Stimulated activated CD8-positive, alpha-beta memory T cell treated with anti-CD3 and anti-CD28 coated beads, Interleukin-12 subunit alpha, Interleukin-12 subunit beta, amount 100 ng/mL, for 24 hours (primary cell): Measurements from ENCODE around the gene EEFSEC.

Experiments
- DNase-seq: peaks from one replicate; pipeline ENCODE4 v3.0.0-alpha.2; 2020; ENCODE audit errors: extremely low read depth

Gene EEFSEC

DNA sequence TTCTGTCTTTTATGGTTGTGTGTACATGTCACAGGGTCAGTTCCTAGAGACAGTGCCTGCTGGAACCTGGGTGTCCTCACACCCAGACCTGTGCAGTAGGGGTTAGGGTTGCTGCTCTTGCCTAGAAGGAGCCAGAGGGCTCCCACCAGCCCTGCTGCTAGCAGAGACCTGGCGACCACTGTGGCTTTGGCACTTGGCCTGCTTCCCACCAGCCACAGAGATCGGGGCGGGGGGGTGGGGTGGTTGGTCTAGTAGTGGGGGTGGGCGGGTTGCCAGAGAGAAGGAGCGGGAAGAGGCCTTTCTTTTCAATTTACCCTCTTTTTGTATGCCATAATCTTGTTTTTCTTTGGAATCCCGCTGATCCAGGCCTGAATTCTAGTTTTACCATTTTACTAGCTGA, 29.4 kb downstream of the EEFSEC start:
- DNase-seq = no peak

DNA sequence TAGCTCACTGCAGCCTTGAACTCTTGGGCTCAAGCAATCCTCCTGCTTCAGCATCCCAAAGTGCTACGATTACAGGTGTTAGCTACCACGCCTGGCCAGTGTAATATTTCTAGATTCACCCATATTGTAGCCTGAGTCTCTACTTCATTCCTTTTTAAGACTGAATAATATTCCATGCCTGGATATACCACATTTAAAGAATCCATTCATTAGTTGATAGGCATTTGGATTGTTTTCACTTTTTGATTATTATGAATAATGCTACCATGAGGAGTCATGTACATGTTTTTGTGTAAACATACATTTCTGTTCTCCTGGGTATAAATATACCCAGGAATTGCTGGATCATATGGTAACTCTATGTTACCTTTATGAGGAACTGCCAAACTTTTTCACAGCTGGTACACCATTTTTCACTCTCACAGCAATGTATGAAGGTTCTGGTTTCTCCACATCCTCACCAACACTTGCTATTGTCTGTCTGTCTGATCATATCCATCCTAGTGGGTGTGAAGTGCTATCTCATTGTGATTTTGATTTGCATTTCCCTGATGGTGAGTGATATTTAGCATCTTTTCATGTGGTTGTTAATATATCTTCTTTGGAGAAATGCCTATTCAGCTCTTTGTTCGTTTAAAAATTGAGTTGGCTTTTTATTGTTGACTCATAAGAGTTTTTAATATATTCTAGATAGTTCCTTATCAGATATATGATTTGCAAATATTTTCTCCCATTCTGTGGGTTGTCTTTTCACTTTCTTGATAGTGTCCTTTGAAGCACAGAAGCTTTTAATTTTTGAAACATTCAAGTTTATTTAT, 32.6 kb downstream of the EEFSEC start:
- DNase-seq = no peak

DNA sequence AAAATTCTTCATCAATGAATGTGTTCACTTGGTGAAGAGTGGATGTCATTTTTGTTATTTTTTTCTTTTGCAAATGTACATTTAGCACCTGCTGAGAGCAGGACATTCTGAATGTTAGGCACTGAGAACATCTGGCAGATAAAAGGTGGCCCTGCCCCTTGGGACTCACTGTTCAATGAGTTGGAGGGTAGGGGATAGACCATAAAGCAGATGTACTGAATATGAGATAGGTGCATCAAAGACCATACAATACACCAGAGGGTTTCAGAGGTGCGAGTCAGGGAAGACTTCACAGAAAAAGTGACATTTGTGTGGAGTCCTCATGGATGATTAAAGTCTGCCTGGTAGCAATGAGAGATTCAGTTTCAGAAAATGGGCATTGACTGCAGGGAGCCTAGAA, 34.2 kb downstream of the EEFSEC start:
- no peak for DNase-seq

DNA sequence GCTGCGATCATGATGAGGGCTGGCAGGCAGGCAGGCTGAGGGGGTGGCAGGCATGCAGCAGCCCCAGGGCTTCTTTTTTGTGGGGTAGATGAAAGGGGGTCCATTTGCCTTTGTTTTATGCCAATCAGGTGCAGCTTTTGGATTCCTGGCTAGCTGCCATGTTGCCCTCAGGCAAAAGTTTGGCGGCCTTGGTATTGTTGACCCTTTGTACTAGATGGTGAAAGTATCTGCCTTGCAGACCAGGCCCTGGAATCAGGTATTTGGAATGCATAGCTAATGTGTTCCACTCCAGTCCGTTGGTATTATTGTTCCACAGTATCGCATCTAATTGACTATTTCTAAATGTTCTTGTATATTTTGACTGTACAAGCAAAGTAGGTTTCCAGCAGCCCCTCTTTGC, 35.0 kb downstream of the EEFSEC start:
- no peak for DNase-seq

DNA sequence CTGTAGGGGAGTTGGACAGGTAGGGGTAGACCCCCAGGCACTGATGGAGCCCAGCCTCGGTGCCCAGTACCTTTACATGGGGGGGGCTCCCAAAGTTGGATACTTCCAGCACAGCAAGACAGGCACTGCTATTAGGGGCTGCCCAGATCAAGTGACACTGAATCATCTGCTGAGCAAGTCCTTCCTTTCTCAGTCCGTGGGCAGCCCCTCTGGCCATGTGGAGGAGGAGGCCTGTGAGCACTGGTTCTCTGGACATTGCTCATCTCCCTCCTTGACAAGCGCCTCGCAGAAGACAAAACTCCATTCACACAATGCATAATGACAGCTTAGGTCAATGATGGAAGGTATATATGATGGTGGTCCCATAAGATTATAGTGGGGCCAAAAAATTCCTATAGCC, 35.7 kb downstream of the EEFSEC start:
- no peak for DNase-seq

DNA sequence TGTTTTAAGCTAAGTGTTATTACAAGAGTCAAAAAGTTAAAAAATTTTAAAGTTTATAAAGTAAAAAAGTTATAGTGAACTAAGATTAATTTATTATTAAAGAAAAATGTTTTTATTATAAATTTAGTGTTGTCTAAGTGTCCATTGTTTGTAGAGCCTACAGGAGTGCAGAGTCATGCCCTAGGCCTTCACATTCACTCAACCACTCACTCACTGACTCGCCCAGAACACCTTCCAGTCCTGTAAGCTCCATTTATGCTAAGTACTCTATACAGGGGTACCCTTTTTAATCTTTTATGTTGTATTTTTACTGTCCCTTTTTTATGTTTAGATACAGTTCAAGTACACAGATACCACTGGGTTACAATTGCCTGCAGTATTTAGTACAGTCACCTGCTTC, 37.2 kb downstream of the EEFSEC start:
- DNase-seq = no peak

DNA sequence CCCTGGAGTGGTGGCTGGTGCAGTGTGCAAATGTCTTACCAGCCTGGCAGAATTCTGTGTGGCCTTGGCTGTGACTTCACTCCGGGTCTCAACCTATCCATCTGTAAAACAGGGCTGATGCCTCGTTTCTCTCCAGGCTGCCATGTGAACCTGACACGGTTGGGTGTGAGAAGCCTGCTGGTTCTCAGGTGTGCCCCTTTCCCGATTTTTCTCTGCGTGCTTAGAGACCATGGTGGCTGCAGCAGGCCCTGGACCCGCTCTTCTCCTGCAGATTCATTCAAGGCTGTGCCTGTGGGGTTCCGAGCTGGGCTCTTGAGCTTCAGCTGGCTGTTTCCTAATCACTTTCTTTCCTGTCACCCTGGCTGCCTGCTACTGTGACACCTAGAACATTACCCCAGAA, 38.9 kb downstream of the EEFSEC start:
- DNase-seq = no peak

DNA sequence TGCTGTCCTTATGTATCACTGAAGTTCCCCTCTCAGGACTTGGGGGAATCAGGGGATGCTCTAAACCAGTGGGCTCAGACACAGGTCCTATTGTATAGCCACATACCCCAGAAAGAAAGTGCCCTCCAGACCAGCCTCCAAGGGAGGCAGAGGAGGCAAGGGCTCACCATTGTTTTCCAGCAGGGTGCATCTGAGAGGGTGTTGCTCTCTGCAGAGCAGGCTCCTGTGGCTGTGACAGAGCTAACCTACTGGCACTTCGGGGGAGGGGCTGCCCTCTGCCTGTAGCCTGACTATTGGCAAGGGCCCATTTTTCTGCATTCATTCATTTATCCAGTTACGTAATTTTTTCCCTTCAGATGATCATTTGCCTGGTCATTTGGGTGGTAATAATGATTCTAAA, 39.9 kb downstream of the EEFSEC start:
- no peak for DNase-seq

DNA sequence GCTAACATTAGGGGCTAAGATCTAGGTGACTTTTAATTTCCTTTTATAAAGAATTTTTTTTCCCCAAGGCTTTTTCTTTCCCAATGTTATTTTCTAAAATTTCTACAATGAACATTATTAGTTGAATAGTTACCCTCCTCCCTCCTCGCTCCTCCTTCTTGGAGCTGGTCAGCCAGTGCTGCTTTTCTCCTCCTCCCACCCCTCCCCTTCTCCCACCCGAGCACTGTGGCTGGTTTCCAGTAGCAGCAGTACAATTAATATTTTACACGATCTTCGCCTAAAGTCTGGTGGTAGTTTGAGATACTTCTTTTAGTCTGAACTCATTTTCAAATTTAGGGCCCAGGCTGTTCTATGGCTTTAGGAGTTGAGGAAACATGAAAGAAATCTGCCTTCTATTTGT, 41.6 kb downstream of the EEFSEC start:
- no peak for DNase-seq

DNA sequence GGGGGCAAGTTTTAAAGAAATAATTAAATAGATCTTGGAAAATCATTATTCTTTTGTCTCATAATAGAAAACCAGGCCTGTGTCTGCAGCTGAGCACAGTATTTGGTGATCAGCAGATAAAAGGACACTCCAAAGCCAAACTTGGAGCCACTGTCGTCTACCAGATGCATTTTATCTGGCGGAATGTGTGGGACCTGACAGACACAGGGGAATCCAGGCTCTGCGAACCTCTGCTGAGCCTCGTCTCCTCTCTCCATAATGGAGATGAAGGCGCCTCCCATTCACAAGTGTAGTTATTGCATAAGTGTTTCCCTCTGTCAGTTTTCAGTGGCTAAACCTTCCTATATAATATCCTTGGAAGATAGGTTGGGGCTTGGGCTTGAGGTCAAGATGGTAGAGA, 42.1 kb downstream of the EEFSEC start:
- DNase-seq = no peak

DNA sequence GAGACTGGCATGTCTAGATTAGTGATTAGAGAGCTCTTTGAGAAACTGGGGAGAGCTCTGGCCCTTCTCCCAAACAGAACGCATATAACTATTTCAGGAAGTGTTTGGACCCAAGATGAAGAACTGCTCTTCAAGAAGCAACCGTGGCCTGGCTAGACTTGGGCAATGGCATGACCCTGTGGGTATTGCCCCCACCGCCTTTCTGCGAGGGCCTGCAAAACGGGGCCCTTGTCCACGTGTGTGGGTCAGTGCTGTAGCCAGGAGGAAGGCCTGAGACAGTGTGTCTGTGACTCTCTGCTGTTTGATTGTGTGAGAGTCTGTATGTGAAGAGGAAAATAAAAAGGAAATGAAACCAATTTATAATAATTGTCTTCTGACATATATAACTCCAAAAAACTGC, 42.5 kb downstream of the EEFSEC start:
- DNase-seq = no peak

DNA sequence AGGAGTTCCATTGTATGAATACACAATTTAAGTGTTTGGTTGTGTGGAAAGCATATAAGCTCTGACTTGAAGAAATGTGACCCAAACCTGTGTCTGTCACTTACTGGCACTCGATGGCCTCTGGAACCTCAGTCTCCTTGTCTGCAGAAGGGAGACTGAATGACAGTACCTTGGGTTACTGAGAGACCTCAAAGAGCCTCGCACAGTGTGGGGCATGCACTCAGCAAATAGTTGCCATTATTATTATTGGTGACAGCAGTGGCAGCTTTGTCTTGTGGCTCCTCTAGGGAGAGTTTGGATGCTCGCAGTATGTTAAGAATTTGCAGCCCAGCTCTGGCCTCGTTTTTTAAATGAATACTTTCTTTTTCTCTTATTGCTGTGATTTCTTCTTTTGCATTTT, 43.4 kb downstream of the EEFSEC start:
- DNase-seq = no peak

DNA sequence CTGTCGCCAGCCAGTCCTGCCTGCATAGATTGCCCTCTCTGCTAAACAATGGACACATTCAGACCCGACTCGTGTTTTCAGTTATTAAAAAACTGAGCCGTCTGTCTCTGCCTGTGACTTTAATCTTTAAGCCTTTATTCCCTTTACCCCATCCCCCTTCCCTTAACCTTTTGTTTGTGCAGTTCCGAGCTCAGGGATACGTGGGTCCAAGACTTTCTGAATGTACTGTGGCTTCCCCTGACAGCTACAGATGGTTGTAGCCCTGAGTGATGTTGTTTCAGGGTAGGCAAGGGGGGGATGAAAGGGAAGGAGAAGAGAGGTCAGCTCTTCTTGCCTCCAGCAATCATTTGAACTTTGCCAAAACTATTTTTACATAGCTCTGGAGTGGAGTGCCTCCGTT, 44.6 kb downstream of the EEFSEC start:
- DNase-seq = no peak

DNA sequence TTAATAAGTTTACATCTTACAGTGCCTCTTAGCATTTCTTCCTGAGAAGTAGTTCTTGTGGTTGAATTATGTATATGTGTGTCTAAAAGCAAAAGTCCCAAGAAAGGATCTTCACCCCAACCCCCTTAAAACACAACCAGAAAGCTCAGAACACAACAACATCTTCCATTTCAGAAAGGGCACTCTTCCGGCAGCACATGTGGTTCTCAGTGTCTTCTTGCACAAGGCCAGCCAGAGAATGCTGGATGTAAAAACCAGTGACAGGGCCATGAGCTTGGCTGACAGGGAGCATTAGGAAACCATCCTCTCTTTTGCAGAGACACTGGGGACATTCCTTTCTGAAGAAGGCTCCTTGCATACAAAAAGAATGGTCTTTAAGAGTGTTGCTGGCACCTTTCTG, 45.0 kb downstream of the EEFSEC start:
- DNase-seq = no peak

DNA sequence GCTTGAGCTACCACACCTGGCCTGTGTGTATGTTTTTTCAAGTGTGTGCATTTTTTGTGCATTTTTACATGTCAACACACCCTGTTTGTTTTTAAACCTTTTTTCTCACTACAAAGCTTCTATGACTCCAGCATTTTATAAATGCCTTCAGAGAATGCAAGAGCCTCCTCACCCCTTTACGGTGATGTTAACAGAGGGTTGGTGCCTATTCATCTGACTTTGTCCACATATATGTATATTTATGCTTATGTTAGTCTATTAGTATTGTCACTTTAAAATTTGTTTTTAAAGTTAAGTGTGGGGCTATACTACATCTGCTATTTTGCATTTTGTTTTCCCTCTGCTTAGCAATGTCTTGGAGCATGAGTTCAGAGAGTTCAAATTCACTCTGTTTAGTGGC, 45.8 kb downstream of the EEFSEC start:
- DNase-seq = no peak

DNA sequence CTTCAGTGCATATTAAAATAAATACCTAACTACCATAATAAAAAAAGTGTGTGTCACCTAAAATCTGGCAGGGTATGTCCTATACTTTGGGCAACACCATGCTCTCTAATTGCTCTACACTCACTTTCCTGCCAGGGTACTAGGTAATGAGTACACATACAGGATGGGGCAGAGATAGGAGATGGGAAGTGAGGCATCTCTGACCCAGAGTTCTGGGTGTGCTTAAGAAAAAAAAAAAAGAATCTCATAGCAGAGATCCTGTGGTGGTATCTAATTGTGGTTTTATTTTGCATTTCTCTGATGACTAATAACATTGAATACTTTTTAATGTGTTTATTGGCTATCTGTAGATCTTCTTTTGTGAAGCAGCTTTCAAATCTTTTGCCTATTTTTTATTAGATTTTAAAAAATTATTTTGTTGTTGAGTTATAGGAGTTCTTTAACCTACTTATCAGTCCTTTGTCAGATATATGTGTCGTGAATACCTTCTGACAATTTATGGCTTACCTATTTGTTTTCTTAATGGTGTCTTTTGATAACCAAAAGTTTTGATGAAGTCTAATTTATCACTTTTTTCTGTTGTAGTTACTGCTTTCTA, 48.0 kb downstream of the EEFSEC start:
- no peak for DNase-seq

DNA sequence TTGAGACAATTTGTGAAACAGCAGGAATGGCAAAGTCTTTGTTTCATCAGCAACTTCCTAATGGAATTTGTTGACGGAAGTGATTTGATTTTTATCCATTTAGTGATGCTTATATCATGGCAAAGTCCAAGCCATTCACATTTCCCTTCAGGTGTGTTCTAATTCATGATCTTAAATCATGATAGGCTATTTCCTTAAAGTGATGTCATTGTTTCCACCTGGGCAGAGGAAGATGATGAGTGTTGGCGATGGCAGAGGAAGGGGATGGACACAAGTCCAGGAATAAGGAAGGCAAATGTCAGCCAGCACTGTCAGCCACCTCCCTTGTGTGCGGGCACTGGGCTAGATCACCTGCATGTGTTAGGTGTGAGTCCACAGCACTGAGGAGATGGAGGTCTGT, 49.9 kb downstream of the EEFSEC start:
- no peak for DNase-seq

DNA sequence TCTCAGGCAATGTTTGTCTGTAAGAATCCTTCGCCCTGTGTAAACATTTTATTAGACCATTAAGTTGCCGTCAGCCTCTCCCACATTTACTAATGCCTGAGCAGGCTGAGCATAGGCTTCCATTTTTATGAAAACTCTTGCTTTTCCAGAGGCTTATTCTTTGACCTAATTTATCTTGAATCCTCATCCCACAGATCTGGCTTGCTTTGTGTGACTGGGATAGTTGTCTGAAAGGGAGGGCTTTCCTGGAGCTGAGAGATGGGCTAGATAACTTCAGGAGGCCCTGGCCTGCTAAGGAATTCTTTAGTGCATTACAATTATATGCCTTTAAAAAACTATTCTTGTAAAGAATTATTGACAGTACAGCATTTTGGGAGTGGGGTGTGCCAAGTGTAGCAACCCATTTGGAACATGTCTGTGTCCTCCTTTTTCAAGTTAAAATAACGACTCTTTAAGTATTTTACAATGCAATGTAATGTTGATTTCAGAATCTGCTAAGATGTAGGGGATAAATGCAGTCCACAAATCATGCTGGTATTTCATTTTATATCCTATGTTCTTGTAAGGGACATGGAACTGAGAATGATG, 52.4 kb downstream of the EEFSEC start:
- DNase-seq = no peak

DNA sequence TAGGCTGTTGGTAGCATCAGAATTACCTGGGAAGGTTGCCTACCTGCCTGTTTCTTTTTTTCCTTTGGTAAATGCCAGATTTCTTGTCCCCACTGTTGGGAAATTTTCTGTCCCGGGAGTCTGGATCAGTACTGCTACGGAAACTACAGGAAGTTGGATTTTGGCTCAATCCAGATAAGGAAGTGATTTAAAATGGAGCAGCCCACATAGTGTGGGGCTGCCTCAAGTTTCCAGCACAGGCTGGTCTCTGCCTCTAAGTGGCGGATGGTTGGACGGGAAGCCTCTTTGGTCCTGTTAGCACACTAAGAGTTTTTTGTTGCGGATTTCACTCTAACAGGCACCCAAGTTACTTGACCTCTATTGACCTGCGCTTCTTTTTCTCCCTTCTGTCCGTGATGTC, 54.7 kb downstream of the EEFSEC start:
- DNase-seq = no peak

DNA sequence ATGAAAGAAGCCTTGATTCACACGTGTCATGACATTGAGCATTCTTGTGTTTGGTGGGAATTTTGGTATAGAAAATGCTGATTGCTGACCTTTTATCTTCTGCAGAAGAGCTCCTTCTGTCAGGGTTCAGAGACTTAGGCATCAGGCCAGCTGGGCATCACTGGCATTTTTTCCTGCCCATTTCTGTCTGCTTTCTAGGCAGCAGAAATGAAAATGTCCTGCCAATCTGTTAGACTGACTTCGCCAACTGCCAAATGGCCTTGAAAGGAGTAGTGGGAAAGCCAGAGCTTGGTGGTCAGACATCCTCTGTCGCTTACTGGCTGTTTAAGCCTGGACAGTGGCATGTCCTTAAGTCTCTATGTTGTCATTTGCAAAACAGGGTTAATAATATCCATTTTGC, 57.4 kb downstream of the EEFSEC start:
- no peak for DNase-seq

DNA sequence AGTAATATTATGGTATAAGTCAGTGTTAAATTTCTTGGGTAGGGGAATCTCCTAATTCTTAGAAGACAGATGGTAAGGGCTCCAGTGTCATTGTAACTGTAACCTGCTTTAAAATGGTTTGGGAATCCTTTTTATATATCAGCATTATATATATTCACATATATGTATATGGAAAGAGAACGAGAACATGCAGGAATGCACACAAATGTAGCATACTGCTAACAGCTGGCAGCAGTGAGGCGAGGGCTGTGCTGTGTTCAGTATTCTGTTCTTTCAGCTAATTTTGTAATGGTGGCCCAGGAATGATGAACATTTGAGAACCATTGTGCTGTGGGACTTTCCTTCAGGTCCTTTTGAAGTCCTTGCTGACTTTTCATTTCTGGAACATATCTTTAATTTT, 60.8 kb downstream of the EEFSEC start:
- DNase-seq = no peak

DNA sequence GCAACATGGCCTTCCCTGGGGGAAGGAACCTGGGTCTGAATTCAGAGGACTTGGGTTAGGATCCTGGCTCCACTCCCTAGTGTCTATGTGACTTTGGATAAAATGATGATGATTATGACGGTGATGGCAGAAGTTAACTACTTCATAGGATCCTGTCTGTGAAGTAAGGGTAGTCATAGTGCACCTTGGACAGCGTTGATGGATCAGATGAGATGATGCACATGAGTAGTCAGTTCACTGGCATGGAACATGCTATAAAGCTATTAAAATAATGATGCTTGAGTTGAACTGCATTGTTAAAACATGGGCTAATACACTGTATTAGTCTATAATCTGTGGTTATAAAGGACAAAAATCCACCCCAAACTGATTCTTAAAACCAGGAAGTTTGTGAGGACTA, 62.0 kb downstream of the EEFSEC start:
- no peak for DNase-seq

DNA sequence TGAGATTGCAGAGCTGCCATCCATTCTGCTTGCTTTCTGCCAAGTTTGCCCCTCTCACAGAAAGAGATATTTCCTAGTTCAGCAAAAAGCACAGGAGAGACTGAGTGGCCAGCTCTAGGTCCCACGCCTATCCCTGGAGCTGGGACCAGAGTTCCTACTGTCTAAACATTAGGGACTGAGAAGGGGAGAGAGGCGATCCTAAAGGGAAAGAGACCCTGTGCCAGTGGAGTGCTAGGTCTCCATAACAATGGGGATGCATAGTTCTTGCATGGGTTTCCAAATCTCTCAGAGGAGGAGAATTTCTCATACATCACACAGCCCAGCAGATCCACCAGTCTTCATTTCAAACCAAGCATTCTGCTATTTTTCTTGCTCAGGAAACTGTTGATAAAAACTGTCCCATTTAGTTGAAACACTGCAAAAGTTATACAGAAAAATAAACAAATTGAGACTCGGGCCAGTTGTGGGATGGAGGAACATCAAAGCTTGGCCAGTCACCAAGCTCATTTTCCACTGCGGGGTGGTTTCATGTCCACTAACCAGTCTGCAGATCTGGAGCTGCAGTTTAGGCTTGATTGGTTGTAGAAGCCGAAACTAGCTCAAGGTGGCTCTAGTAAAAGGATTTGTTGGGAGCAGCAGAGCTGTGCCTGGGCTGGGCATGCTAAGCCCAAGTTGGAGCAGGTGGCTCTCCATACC, 62.7 kb downstream of the EEFSEC start:
- no peak for DNase-seq
